KMS-11 (cell line): ENCODE data around the gene FRMD4A.

Experiments
- H2AFZ ChIP-seq: fragments of 200-600 bp; sonication (generic); 2 replicates; pipeline ENCODE4 v1.6.1; 2016; ENCODE audit warnings: antibody characterized with exemption, mixed run types, low read depth
- H3K27ac ChIP-seq: fragments of 200-600 bp; sonication (generic); 2 replicates; pipeline ENCODE4 v1.6.1; 2016; ENCODE audit warnings: mild to moderate bottlenecking, mixed run types
- H3K27me3 ChIP-seq: fragments of 200-600 bp; sonication (generic); 2 replicates; pipeline ENCODE4 v1.6.1; 2017; ENCODE audit warnings: mild to moderate bottlenecking, low read depth, mixed run types, moderate library complexity; ENCODE audit not compliant: insufficient read depth
- H3K36me3 ChIP-seq: fragments of 200-600 bp; sonication (generic); 2 replicates; pipeline ENCODE4 v1.6.1; 2017; ENCODE audit warnings: mild to moderate bottlenecking, mixed run types; ENCODE audit not compliant: insufficient read depth
- H3K4me1 ChIP-seq: fragments of 200-600 bp; sonication (generic); 2 replicates; pipeline ENCODE4 v1.6.1; 2016; ENCODE audit warnings: mild to moderate bottlenecking, low read depth, mixed run types; ENCODE audit not compliant: poor library complexity, severe bottlenecking
- H3K4me2 ChIP-seq: fragments of 200-600 bp; sonication (generic); 2 replicates; pipeline ENCODE4 v1.7.0; 2016; ENCODE audit warnings: mild to moderate bottlenecking, mixed run types
- H3K4me3 ChIP-seq: fragments of 200-600 bp; sonication (generic); IDR thresholded peaks from 2 replicates; pipeline ENCODE4 v1.6.1; 2017; ENCODE audit warnings: low read depth, low read length, mixed read lengths; ENCODE audit not compliant: insufficient read depth
- H3K79me2 ChIP-seq: fragments of 200-600 bp; sonication (generic); 2 replicates; pipeline ENCODE4 v1.6.1; 2016; ENCODE audit warnings: low read depth, mixed run types; ENCODE audit not compliant: insufficient read depth
- H3K9ac ChIP-seq: fragments of 200-600 bp; sonication (generic); 2 replicates; pipeline ENCODE4 v1.6.1; 2016; ENCODE audit warnings: mild to moderate bottlenecking, mixed run types
- H4K20me1 ChIP-seq: fragments of 200-600 bp; sonication (generic); 2 replicates; pipeline ENCODE4 v1.6.1; 2016; ENCODE audit warnings: mild to moderate bottlenecking, mixed run types; ENCODE audit not compliant: insufficient read depth
- CTCF ChIP-seq: fragments of 200-600 bp; sonication (generic); conservative IDR thresholded peaks from 2 replicates; pipeline ENCODE4 v1.6.1; 2017; ENCODE audit warnings: low read depth, mild to moderate bottlenecking, antibody characterized with exemption, low read length, moderate library complexity, mixed read lengths

FRMD4A gene

GRCh38 chr10:13660551-13660920 lies 670.2 kb downstream of the FRMD4A start:
- no peak for TF ChIP-seq CTCF
- no peak overlapping the region for H3K27ac ChIP-seq
- H3K4me2 ChIP-seq: no peak overlapping the region
- no peak overlapping the region for H3K4me3 ChIP-seq
- no peaks in the 10 kb centered on the region for H4K20me1 ChIP-seq
- no peaks in the 10 kb centered on the region for H3K27me3 ChIP-seq
- H3K9ac ChIP-seq: no peak overlapping the region
- H3K79me2 ChIP-seq: no peaks in the 10 kb centered on the region
- no peaks in the 10 kb centered on the region for H3K36me3 ChIP-seq
- H3K4me1 ChIP-seq: peaks cover 8% of the 10 kb centered on the region
- no peak overlapping the region for H2AFZ ChIP-seq

- H2AFZ ChIP-seq: 0 out of 2 replicates have a peak overlapping the region, but pooled peaks have one; percentile 9
- peaks cover 8% of the 10 kb centered on the region for H3K4me1 ChIP-seq
- no peak overlapping the region for H3K9ac ChIP-seq
- no peak overlapping the region for H3K4me3 ChIP-seq
- H3K36me3 ChIP-seq: no peaks in the 10 kb centered on the region
- H3K27ac ChIP-seq: no peak overlapping the region
- no peaks in the 10 kb centered on the region for H3K79me2 ChIP-seq
- peak; percentile 99 for TF ChIP-seq CTCF
- H3K4me2 ChIP-seq: no peak overlapping the region
- H4K20me1 ChIP-seq: no peaks in the 10 kb centered on the region
- H3K27me3 ChIP-seq: no peaks in the 10 kb centered on the region
These were observed 670.7 kb downstream of the FRMD4A start for GRCh38 chr10:13659887-13660550.

- no peaks in the 10 kb centered on the region for H3K27me3 ChIP-seq
- no peak overlapping the region for H3K9ac ChIP-seq
- H2AFZ ChIP-seq: no peak overlapping the region
- no peak overlapping the region for H3K4me2 ChIP-seq
- H4K20me1 ChIP-seq: no peaks in the 10 kb centered on the region
- no peak overlapping the region for H3K27ac ChIP-seq
- no peak for TF ChIP-seq CTCF
- H3K4me1 ChIP-seq: peaks cover 8% of the 10 kb centered on the region
- no peaks in the 10 kb centered on the region for H3K79me2 ChIP-seq
- no peaks in the 10 kb centered on the region for H3K36me3 ChIP-seq
- no peak overlapping the region for H3K4me3 ChIP-seq
These were observed 671.6 kb downstream of the FRMD4A start for GRCh38 chr10:13658871-13659685.

GRCh38 chr10:13658264-13658663 lies 672.5 kb downstream of the FRMD4A start:
- no peaks in the 10 kb centered on the region for H3K79me2 ChIP-seq
- H3K36me3 ChIP-seq: no peaks in the 10 kb centered on the region
- no peaks in the 10 kb centered on the region for H3K27me3 ChIP-seq

More at GRCh38 chr10:13658264-13658663, 672.5 kb downstream of the FRMD4A start:
- Histone ChIP-seq H3K4me3 (no peak overlapping the region), H4K20me1 (no peaks in the 10 kb centered on the region), H2AFZ (no peak overlapping the region), H3K4me2 (no peak overlapping the region), H3K9ac (no peak overlapping the region), H3K4me1 (peaks cover 8% of the 10 kb centered on the region), H3K27ac (no peak overlapping the region)
- no peak for TF ChIP-seq CTCF
